GM18505 (cell line): ENCODE results near the gene RASA3.
"Not testable (repeated sequence)": the region's sequence is repeated elsewhere in the genome, so short reads cannot be mapped to it uniquely, and the experiment has no call there.

Source experiments
- ATAC-seq: cut with Tn5 transposase; IDR thresholded peaks from one replicate; pipeline ENCODE4 v1.9.1; 2021; ENCODE audit not compliant: unreplicated experiment
- POLR2A ChIP-seq: IDR thresholded peaks from 4 replicates; pipeline ENCODE4 v1.6.1; 2011; ENCODE audit warnings: borderline replicate concordance; ENCODE audit not compliant: insufficient read depth, insufficient read length; ENCODE audit errors: extremely low read depth

The RASA3 gene

DNA sequence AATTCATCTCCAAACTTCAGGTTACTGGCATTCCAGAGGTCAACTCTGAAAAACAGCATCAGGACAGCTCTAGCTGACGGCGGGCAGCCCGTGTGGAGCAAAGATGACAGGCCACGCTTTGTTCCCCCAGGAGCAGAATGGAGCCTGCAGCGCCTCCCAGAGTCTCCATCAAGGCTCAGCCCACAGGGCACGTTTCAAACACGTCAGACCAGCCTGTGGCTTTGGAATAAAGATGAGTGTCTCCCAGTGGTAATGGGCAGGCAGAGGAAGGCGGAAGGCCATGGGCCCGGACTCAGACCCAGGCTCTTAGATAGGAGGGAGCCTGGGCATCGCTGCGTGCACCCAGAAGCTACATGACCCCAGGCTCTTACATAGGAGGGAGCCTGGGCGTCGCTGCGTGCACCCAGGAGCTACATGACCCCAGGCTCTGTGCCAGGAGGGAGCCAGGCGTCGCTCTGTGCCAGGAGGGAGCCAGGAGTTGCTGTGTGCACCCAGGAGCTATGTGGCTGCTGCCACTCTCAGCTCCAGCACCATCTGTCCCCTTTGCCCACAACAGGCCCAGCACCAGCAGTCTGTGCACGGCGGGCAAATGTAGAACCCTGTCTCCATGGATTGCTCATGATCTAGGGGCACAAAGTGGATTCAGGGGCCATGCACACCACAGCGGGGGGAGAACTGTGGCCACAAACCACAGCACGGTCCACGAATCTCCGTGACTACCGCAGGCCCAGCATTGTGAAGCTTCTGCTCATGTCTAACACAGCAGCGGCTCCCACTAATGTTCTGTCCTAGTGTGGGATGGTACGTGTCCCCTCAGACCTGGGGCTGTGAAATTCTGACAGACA, 110.7 kb downstream of the RASA3 start:
- no peak for ATAC-seq
- no peak for TF ChIP-seq POLR2A

DNA sequence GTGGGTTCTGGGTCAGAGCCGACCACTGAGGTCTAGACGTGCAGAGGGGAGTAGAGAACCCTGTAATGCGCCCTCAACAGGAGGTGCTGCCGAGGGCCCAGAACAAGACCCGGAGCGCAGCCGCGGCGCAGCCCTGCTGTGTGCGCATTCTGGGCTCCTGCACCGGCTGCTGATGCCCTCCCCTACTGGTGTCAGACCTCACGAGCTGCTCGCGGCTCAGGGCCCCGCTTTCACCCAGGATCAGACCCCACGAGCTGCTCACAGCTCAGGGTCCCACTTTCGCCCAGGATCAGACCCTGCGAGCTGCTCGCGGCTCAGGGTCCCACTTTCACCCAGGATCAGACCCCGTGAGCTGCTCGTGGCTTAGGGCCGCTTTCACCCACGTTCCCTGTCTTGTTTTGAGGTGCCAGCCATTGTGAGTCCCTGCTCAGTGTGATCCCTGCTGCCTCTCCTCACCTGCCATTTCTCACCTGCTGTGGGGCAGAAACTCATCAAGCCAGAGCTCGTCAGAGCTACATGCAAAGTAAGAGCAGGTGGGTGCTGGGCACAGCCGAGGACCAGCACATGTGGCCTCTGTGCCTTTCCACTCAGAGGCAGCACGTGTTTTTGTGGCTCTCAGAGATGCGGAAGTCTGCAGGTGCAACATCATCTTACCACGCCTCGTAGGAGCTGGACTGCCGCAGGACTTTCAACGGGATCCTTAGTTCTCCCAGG, 111.5 kb downstream of the RASA3 start:
- TF ChIP-seq POLR2A: no peak
- no peak for ATAC-seq

DNA sequence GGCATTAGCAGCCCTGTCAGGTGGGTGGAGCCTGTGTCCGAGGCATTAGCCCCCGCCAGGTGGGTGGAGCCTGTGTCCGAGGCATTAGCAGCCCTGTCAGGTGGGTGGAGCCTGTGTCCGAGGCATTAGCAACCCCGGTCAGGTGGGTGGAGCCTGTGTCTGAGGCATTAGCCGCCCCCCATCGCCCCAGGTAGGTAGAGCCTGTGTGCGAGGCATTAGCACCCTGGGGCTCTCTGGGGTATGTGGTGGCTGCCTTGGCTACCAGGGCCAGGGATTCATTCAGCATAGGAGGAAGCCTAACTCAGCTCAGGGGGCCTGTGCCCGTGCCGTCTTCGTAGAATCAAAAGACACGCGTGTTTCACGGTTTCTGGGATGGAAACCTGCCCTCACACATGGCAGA, 112.3 kb downstream of the RASA3 start:
- ATAC-seq: not testable (repeated sequence)

DNA sequence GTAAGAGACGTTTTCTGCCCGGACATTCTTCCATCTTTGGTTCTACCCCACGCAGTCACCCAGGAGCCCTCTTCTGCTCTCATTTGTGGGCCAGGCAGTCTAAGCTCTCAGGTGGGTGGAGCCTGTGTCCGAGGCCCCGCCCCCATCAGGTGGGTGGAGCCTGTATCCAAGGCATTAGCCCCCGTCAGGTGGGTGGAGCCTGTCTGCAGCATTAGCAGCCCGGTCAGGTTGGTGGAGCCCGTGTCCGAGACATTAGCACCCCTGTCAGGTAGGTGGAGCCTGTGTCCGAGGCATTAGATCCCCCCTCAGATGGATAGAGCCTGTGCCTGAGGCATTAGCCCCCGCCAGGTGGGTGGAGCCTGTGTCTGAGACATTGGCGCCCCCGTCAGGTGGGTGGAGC, 113.1 kb downstream of the RASA3 start:
- no peak for ATAC-seq
- TF ChIP-seq POLR2A: no peak

DNA sequence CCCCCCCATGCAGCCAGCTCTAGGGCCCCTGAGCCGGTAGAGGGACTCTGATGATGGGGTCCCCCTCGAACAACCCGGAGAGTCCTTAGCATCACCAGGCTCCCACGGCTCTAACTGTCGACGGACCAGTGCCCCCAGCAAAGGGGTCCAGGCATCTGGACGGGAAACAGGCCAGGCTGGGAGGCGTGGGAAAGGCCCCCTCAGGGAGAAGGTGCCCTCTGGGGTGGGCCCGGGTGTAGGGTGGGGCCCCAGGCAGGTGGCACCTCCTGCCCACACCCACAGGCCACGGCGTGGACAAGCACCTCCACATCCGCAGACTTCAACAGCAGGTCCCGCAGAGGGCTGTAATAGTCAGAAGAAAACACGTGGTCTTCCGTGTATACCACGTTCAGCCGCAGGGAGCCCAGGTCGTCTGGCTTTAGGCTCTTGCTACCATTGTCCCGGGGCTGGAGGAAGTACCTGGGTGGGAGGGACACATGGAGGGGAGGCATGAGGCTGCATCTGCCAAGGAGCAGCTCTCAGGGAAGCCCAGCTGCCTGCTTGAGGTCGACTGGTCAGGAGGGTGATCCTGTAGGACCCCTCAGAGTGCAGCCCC, 113.9 kb downstream of the RASA3 start:
- TF ChIP-seq POLR2A: no peak
- ATAC-seq: no peak

DNA sequence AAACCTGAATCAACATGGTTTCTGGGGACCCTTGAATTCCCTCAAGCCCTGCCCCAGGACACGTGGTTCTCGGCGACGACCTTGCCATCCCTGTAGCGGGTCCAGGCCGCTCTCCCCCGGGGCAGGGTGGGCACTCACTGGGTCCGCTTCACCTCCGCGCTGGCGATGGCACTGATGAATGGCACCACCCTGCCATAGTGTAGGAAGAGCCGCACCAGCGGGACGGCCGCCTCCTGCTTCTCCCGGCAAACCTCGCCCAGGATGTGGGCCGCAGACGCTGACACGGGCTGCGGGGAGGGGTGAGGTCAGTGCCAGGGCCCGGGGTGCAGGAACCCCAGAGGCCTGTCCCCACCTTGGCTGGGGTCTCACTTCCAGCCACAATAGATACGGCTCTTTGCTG, 114.5 kb downstream of the RASA3 start:
- ATAC-seq: no peak
- no peak for TF ChIP-seq POLR2A

DNA sequence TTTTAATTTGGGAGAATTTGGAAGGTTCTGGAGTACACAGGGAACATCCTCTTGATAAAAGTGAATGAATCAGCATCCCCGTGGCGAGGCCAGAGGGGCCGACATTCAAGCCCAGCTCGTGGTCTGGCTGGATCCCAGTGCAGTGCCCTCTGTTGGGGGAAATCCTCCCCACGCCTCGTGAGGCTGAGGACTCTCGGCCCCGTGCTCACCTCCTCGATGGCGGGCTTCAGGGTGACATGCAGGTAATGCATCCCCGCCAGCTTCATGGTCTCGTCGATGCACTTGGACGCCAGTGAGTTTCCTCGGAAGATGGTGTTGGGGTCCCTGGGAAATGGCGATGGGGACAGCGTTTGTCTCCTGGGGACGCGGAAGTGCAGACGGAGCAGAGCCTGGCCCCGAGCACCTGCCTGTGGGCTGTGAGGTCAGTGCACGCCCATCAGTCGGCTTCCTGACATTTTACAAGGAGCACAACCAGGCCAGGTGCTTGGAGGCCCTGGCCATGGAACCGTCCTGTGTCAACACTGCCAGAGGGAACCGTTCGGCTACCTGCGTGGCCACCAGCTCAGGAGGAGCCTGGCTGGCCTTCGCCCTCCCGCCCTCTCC, 115.3 kb downstream of the RASA3 start:
- TF ChIP-seq POLR2A: no peak

DNA sequence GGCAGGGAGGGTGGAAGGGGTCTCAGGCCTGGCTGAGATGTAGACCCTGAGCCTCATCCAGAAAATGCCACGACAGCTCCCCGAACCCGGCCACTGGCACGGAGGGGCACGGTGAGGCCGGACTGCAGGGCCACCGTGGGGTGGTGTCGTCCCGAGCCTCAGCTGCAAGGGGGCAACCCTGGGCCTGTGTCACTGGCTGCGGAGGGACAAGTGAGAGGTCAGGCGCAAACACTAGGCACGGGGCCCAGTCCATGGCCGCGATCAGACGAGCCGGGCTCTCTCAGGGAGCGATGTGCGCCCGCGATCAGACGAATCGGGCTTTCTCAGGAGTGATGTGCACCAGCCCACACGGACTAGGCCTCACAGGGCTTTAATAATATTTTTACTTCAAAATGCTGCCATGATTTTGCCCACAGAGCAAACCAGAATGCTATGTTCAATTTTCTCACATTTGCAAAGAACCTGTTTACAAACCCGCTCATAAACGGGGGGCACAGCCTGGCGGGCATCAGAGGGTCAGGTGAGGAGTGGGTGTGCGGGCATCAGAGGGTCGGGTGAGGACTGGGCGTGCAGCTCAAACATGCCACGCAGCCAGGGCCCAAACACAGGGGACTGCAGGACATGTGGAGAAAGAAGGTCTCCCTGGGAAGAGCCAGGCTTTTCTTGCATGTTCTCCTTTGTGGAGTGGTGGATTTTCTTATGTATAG, 115.9 kb downstream of the RASA3 start:
- no peak for ATAC-seq
- TF ChIP-seq POLR2A: no peak

More for the DNA sequence above, 115.3 kb downstream of the RASA3 start:
- ATAC-seq: no peak

DNA sequence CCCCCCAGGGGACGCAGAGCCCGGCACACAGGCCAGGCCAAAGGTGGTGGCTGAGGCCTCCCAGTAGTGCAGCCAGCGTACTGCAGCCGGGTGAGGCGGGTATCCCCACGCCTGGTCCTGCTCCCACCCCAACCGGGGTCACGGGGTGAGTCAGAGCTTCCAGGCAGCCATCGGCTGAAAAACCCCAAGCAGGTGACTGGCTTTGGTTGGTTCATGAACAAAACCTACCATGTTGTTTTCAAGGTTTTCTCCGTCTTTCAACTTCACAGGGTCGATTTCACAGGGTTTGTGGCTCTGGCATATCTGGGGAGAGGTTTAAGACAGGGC, 116.5 kb downstream of the RASA3 start:
- no peak for TF ChIP-seq POLR2A
- no peak for ATAC-seq

DNA sequence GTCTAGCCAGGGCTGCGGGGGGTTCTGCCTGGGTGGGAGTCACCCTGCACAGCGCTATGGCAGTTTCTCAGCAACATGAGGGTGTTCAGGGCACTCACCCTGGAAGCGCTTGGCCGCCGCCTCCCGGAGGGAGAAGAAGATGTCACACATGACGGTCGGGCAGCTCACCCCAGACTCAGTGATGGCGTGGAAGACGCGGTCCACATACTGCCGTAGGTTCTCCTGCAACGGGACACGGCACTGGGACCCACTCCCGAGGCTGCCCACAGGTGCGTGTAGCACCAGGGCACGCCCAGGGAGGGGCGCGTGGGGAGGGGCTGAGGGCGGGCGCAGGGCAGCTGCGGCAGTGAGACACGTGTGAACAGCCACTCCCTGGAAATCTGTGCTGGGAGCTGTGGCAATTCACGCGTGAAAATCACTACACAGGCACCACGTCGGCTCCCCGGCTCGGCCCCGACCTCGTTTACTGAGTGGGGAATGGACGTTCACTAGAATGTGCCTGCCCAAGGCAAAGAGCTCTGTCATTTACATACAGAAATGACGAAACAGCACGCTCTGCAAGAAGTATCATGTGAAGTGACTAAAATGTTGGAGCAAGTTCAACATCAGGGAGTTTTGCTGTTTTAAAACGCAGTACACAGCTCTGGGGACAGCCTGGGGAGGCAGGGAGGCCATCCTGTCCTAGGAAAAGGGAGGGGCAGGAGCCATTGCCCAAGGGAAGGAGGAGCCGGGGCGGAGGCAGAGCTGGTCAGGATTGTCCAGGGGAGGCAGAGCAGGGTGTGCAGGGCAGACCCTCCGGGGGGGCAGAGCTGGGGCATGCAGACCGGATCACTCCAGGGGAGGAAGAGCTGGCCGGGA, 117.1 kb downstream of the RASA3 start:
- no peak for TF ChIP-seq POLR2A
- ATAC-seq: no peak

DNA sequence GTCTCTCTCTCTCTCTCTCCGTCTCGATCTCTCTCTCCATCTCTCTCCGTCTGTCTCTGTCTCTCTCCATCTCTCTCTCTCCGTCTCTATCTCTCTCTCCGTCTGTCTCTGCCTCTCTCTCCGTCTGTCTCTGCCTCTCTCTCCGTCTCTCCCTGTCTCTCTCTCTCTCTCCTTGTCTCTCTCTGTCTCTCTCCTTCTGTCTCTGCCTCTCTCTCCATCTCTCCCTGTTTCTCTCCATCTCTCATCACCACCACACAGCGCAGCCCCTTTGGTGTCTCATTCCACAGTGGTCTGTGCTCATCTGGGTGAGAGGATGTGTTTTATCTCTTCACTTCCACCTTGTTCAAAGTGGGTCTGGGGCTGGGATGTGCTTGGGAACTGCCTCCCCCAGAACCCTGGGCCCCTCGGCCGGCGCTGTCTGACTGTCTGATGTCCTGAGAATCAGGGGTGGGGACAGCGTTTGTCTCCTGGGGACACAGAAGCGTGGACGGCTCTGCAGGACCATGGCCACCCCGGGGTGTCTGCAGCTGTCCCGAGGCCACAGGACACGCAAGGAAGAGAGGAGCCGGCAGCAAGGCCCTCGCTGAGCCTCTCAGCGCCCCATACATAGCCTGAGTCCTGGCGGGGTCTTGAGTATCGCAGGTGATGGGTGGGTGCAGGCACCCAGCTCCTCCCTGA, 118.3 kb downstream of the RASA3 start:
- TF ChIP-seq POLR2A: no peak
- no peak for ATAC-seq

DNA sequence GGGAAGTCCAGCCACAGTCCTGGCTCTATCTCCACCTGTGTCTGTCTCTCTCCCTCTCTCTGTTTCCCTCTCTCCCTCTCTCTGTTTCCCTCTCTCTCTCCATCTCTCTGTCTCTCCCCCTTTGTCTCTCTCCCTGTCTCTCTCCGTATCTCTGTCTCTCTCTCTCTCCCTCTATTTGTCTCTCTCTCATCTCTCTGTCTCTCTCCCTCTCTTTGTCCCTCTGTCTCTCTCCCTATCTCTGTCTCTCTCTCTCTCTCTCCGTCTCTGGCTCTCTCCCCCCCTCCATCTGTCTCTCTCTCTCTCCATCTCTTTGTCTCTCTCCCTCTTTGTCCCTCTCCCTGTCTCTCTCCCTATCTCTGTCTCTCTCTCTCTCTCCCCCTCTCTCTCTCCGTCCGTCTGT, 119.1 kb downstream of the RASA3 start:
- TF ChIP-seq POLR2A: no peak
- ATAC-seq: no peak

DNA sequence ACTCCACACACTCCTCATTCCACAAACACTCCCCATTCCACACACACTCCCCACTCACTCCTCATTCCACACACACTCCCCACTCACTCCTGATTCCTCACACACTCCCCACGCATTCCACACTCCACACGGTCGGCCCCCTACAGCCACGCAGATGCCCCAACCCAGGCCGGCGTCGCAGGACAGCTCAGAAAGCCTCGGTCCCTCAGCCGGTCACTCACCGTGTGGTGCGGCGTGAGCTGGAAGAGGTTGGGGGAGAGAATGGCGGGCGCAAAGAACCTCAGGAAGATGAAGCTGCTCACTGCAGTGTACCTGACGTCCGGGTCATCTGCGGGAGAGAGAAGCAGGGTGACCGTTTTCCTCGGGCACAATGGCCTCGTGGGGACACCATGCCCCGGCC, 119.5 kb downstream of the RASA3 start:
- ATAC-seq: no peak
- TF ChIP-seq POLR2A: no peak

DNA sequence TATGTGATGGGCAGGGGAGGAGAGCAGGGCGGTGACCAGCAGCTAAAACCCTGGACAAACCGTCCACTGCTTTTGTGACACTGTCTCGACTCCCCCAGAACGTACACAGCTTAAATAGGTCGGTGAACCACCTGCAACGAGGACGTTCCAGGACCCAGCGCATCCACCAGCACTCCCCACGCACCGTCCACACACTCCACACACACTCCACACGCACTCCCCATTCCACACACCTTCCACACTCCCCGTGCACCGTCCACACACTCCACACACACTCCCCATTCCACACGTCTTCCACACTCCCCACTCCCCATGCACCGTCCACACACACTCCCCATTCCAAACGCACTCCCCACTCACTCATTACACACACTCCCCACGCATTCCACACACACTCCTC, 120.3 kb downstream of the RASA3 start:
- ATAC-seq: no peak

More for the DNA sequence above, 120.3 kb downstream of the RASA3 start:
- no peak for TF ChIP-seq POLR2A
